ENCODE results near the gene BRSK2. TPM values are rescaled to one million over a fixed set of nuclear protein-coding genes. Genes with fewer than 3 reads are reported as not detected.

Gene BRSK2
- total RNA-seq, 1 donor from 2014 or later: 0.52 TPM

DNA sequence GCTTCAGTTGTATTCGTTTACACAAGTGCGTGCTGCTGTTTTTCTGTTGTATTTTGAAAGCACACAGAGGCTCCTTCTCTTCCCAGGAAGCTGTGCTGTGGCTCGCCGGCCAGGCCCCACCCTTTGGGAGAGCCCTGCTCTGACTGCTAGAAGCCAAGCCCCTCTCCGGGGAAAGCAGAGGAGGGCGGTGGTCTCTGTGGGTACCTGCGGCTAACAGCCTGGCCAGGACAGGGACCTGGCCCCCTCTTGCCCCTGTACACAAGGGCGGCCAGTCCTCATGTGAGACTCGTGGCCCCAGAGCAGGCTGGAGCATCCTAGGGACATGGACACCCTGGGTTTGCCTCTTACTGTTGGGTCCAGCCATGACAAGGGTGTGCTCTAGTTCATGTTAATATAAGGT is 82.0 kb downstream of the BRSK2 start:
- Histone ChIP-seq H3K27me3 (ENCODE audit: low read depth) (no peaks in the 10 kb centered on the region), H3K36me3 (peaks cover 81% of the 10 kb centered on the region), H3K9me3 (replicated peaks) (no peaks in the 10 kb centered on the region), H3K4me3 (no peak overlapping the region), H3K27ac (replicated peaks) (no peak overlapping the region), H3K4me1 (peaks cover 13% of the 10 kb centered on the region)
- peak; percentile 11 for DNase-seq
- TF ChIP-seq CTCF (IDR thresholded peaks at IDR 0.05; ENCODE audit: borderline replicate concordance): no peak
- intact Hi-C loops (cut with micrococcal nuclease): no loop called here

- Histone ChIP-seq H3K27ac (replicated peaks) (no peak overlapping the region), H3K9me3 (replicated peaks) (no peaks in the 10 kb centered on the region), H3K4me1 (peaks cover 18% of the 10 kb centered on the region), H3K27me3 (ENCODE audit: low read depth) (no peaks in the 10 kb centered on the region), H3K36me3 (peaks cover 87% of the 10 kb centered on the region), H3K4me3 (no peak overlapping the region)
- peak; percentile 9 for DNase-seq
- no peak for TF ChIP-seq CTCF (IDR thresholded peaks at IDR 0.05; ENCODE audit: borderline replicate concordance)
- intact Hi-C loops (cut with micrococcal nuclease): no loop called here
These were observed 82.7 kb downstream of the BRSK2 start for GRCh38 chr11:1472180-1473005.

DNA sequence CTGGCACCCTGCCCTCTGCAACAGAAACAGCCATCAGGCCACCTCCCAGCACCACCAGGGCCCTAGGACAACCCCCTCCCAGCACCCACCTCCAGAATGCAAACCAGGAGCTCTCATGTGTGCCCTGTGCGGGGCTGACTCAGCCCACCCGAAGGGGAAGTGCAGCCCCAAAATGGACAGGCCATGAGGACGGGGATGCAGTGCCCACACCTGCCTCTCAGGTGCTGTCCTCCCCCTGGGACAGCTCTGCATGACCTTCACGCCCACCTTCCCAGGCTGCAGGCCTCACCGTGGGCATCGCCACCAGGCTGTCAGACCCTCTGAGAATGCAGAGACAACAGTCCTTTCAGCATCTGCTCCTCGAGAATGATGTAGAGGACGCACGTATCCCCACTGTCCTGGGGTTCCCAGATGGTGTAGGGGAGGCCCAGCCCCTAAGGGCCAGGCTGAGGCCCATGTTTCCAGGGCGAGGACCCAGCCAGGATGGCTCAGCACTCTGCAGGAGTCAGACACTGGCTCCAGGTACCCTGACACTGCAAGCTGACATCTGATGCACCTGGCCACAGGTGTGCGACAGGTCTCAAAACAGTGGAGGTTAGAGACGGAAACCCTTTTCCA is 83.4 kb downstream of the BRSK2 start:
- peak; percentile 9 for DNase-seq
- H3K36me3 ChIP-seq: peaks cover 94% of the 10 kb centered on the region
- H3K27ac ChIP-seq (replicated peaks): no peak overlapping the region
- no peaks in the 10 kb centered on the region for H3K27me3 ChIP-seq (ENCODE audit: low read depth)
- TF ChIP-seq CTCF (IDR thresholded peaks at IDR 0.05; ENCODE audit: borderline replicate concordance): no peak
- no peak overlapping the region for H3K4me3 ChIP-seq
- no peaks in the 10 kb centered on the region for H3K9me3 ChIP-seq (replicated peaks)
- intact Hi-C loops (cut with micrococcal nuclease): no loop called here
- H3K4me1 ChIP-seq: peaks cover 14% of the 10 kb centered on the region

GRCh38 chr11:1473786-1474185 is 84.1 kb downstream of the BRSK2 start:
- peak; percentile 9 for DNase-seq
- Histone ChIP-seq H3K9me3 (replicated peaks) (no peaks in the 10 kb centered on the region), H3K4me3 (no peak overlapping the region), H3K36me3 (peaks cover 95% of the 10 kb centered on the region), H3K27me3 (ENCODE audit: low read depth) (no peaks in the 10 kb centered on the region), H3K27ac (replicated peaks) (no peak overlapping the region), H3K4me1 (peaks cover 11% of the 10 kb centered on the region)
- intact Hi-C loops (cut with micrococcal nuclease): no loop called here
- no peak for TF ChIP-seq CTCF (IDR thresholded peaks at IDR 0.05; ENCODE audit: borderline replicate concordance)

- no peaks in the 10 kb centered on the region for H3K27me3 ChIP-seq (ENCODE audit: low read depth)
- no peak overlapping the region for H3K27ac ChIP-seq (replicated peaks)
- no peak for TF ChIP-seq CTCF (IDR thresholded peaks at IDR 0.05; ENCODE audit: borderline replicate concordance)
- H3K9me3 ChIP-seq (replicated peaks): no peaks in the 10 kb centered on the region
- peak; percentile 2 for DNase-seq
- H3K36me3 ChIP-seq: peaks cover 95% of the 10 kb centered on the region
- no peak overlapping the region for H3K4me3 ChIP-seq
- H3K4me1 ChIP-seq: peaks cover 27% of the 10 kb centered on the region
- intact Hi-C loops (cut with micrococcal nuclease): no loop called here
These were observed 86.1 kb downstream of the BRSK2 start for GRCh38 chr11:1475841-1476240.
